Measurements from ENCODE around the gene KSR2.

The KSR2 gene

GRCh38 chr12:117574655-117575054, 394.1 kb downstream of the KSR2 start:
- intact Hi-C loops (cut with DNase I; ENCODE audit: low total_unique reads) = no loop called here
- TF ChIP-seq CTCF (IDR thresholded peaks at IDR 0.05) = no peak
- Histone ChIP-seq H3K27ac (no peak overlapping the region), H3K4me1 (no peaks in the 10 kb centered on the region), H3K27me3 (no peaks in the 10 kb centered on the region), H3K9me3 (no peaks in the 10 kb centered on the region), H3K36me3 (no peaks in the 10 kb centered on the region), H3K4me3 (no peak overlapping the region)
- DNase-seq = no peak

DNA sequence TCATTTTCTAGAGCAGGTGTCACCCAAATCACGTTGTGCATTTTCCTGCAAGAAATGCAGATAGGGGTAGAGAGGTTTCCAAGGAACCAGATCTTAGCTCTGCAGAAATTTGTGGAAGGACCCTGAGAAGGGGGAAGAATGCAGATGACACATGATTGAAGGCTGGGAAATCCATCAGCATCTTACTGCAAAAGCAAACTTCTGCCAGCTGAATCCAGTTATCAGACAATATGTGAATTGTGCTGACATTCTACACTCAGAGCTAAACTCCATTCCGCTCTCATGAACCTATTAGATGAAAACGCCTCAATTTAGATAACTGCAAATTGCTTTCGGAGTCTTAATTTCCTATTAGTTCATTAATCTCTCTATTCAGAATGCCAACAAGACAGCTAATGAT, 396.0 kb downstream of the KSR2 start:
- intact Hi-C loops (cut with DNase I; ENCODE audit: low total_unique reads) = no loop called here
- Histone ChIP-seq H3K4me1 (no peaks in the 10 kb centered on the region), H3K36me3 (no peaks in the 10 kb centered on the region), H3K27ac (no peak overlapping the region), H3K4me3 (no peak overlapping the region), H3K27me3 (no peaks in the 10 kb centered on the region), H3K9me3 (no peaks in the 10 kb centered on the region)
- no peak for TF ChIP-seq CTCF (IDR thresholded peaks at IDR 0.05)
- no peak for DNase-seq

DNA sequence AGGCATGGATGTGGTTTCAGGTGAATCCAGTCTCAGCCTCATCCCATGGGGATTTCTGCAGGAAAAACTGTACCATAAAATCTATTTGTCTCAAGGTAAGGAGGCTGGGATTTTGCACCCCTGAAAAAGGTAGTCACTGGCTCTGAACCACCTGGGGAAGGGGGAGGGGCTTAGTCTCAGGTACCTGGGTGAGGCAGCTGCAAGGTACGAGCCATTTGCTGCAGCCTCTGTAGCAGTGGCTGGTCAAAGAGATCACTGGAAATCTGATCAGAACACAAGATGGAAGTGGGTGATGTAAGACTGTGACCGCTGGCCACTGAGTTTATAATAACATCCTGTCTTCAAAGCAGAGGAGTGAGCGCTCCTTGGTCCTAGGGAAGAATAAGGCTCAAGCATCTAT, 397.5 kb downstream of the KSR2 start:
- no peaks in the 10 kb centered on the region for H3K9me3 ChIP-seq
- no peaks in the 10 kb centered on the region for H3K36me3 ChIP-seq
- no peaks in the 10 kb centered on the region for H3K4me1 ChIP-seq
- DNase-seq = no peak
- no peak overlapping the region for H3K4me3 ChIP-seq
- no peak overlapping the region for H3K27ac ChIP-seq
- intact Hi-C loops (cut with DNase I; ENCODE audit: low total_unique reads) = no loop called here
- TF ChIP-seq CTCF (IDR thresholded peaks at IDR 0.05) = no peak
- H3K27me3 ChIP-seq = no peaks in the 10 kb centered on the region

DNA sequence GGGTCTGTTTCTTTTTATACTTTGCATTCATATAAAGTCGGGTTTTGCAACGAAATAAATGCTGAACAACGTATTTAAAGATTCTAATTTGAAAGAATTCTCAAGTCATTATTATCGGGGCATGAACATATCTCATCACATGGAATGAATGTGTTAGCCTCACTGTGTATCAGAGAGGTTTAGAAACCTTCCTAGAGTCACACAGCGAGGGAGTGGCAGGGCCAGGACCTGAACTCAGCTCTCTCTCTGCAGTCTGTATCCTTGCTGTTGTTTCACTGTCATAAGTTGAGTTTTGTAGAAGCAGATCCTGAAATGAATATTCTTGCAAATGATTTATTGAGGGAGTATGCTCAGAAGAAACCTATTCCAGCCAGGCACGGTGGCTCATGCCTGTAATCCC, 398.2 kb downstream of the KSR2 start:
- Histone ChIP-seq H3K27me3 (no peaks in the 10 kb centered on the region), H3K9me3 (no peaks in the 10 kb centered on the region), H3K4me3 (no peak overlapping the region), H3K36me3 (no peaks in the 10 kb centered on the region), H3K4me1 (no peaks in the 10 kb centered on the region), H3K27ac (no peak overlapping the region)
- no peak for DNase-seq
- TF ChIP-seq CTCF (IDR thresholded peaks at IDR 0.05) = no peak
- intact Hi-C loops (cut with DNase I; ENCODE audit: low total_unique reads) = no loop called here

DNA sequence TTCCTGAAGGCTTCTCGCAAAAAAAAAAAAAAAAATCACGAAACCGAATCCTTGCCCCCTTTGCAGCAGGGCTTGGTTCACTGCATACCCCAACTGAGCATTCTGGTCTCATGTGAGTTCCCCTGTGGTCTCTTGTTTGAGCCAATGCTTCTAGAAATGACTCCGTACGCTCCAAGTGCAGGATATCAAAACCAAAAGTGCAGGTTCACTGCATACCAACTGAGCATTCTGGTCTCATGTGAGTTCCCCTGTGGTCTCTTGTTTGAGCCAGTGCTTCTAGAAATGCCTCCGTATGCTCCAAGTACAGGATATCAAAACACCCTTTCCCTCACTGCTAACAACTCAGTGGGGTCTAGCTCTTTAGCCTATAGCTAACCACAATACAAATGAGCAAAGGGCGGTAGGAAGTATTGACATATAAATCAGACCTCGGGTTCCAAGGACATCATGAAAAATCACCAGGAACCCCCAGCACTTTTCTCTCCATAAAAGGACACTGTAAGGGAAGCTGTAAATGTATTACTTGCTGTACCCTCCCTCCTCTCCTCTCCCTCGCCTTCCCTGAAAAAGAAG, 401.1 kb downstream of the KSR2 start:
- no peak for TF ChIP-seq CTCF (IDR thresholded peaks at IDR 0.05)
- no peaks in the 10 kb centered on the region for H3K36me3 ChIP-seq
- H3K4me3 ChIP-seq = no peak overlapping the region
- H3K27me3 ChIP-seq = peaks cover 0 to 6% of the 10 kb centered on the region in 2 donors
- no peak for DNase-seq
- H3K27ac ChIP-seq = no peak overlapping the region
- H3K9me3 ChIP-seq = no peaks in the 10 kb centered on the region
- no peaks in the 10 kb centered on the region for H3K4me1 ChIP-seq
- intact Hi-C loops (cut with DNase I; ENCODE audit: low total_unique reads) = no loop called here

DNA sequence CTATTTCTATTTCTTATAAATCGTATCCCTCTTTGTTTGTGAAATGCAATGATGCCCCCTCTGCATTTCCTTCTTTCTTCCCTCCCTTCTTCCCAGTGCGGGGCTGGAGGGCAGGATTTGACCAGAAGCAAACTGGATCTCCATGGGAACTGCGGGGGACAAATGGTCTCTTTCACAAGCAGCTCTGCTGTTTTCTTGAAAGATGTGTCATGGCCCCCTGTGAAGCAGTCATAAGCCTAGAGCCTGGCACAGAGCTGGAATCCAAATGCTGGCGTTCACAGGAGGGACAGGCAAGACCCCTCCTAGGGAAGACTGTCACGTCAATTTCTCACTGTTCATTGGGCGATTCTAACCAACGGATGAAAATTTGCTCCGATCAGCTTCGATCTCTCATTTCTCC, 403.9 kb downstream of the KSR2 start:
- peaks cover 0 to 6% of the 10 kb centered on the region in 2 donors for H3K27me3 ChIP-seq
- TF ChIP-seq CTCF (IDR thresholded peaks at IDR 0.05) = no peak
- intact Hi-C loops (cut with DNase I; ENCODE audit: low total_unique reads) = no loop called here
- DNase-seq = no peak
- no peak overlapping the region for H3K4me3 ChIP-seq
- no peaks in the 10 kb centered on the region for H3K9me3 ChIP-seq
- no peak overlapping the region for H3K27ac ChIP-seq
- H3K36me3 ChIP-seq = no peaks in the 10 kb centered on the region
- H3K4me1 ChIP-seq = no peaks in the 10 kb centered on the region
